Fibroblast of lung (primary cell): Measurements from ENCODE around the gene PGM3.

ENCODE experiments used
- CTCF ChIP-seq, 2 donors: IDR thresholded peaks in 1 of 2; conservative IDR thresholded peaks in 1 of 2; 1 replicate in 1 of 2; 2 replicates in 1 of 2; pipeline ENCODE4 v1.5.1; 2011 to 2012; ENCODE audit warnings: low read length in 2 of 2, control low read depth in 1 of 2, inconsistent platforms in 1 of 2, low read depth in 1 of 2, mild to moderate bottlenecking in 1 of 2
- EZH2 ChIP-seq: IDR thresholded peaks from 2 replicates; pipeline ENCODE4 v1.5.1; 2012; ENCODE audit warnings: low read length, control low read depth, mild to moderate bottlenecking; ENCODE audit errors: missing control alignments

GRCh38 chr6:83132121-83132520 is 60.9 kb downstream of the PGM3 start:
- TF ChIP-seq CTCF (conservative IDR thresholded peaks at IDR 0.05 in 1 of 2, IDR thresholded peaks at IDR 0.05 in 1 of 2; ENCODE audit: low read depth in 1 of 2, low read length in 2 of 2) (no peak), EZH2 (no peak)
